ENCODE data around the gene COL4A1. TPM values are rescaled to one million over a fixed set of nuclear protein-coding genes. Genes with fewer than 3 reads are reported as not detected.
A peak's percentile ranks its signal among the peaks of the same experiment; 100 is the strongest.

COL4A1 gene
- total and polyA plus RNA-seq, 11 donors, result 52.6 to 428 (median 184) TPM

DNA sequence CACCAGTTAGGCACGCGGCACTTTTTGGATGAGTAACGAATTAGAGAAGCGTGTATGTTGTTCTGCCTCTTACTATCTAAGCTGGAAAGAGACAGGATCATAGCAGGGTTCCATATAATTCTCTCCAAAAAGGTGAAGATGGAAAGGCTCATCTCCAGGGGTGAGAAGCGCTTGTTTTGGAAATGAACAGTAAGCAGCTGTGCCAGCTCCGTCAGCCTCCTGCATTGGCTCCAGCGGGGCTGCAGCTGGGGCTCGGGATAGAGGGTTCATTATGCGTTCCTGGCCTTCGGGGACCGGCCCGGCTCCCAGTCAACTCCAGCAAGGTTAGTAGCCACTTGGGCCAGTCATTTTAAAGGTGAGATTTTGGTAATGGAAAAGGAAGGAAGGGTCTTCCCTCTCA, 155.5 kb downstream of the COL4A1 start:
- no peak for ATAC-seq
- H3K36me3 ChIP-seq, result peaks cover 9 to 100% (median 99%) of the 10 kb centered on the region in 9 donors
- WGBS, 4 donors, result 81 to 96% (median 90%) methylated on average over 12 of the region's 12 CpGs

DNA sequence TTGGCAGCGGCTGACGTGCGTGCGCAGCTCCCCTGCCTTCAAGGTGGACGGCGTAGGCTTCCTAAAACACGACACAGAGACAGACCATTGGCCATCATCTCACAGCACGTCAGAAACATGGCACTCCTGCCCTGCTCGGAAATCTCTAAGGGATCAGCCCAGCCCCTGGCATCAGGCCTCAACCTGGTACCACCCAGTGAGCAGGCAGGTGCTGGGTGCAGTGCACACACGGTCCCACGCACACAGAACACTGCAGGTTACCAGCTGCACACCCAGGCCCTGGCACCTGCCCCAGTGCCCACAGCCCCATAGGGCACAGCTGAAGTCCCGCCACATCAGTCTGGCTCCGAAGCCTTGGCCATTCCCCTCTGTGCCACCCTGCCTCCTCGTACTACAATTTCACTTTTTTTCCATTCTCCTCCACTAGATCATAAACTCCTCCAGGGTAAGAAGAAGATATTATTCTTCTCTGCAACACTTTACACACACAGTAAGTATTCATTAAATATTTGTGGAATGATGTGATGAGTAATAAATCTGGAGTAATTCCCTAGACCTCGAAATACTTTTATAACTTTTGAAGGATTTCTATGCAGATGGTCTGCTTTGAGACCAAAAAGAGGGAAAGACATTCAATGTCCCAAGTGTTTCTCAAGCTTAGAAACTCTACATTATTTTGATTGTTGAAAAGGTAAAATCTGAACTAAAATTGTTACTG, 156.4 kb downstream of the COL4A1 start:
- H3K9me3 ChIP-seq, result no peaks in the 10 kb centered on the region
- no peak overlapping the region for H3K27ac ChIP-seq
- no peak overlapping the region for H3K4me3 ChIP-seq
- 89 to 91% (median 90%) methylated on average over 15 of the region's 15 CpGs for WGBS, 4 donors
- H3K27me3 ChIP-seq, result no peaks in the 10 kb centered on the region
- H3K4me1 ChIP-seq, result no peaks in the 10 kb centered on the region
- TF ChIP-seq, protein P1, sequence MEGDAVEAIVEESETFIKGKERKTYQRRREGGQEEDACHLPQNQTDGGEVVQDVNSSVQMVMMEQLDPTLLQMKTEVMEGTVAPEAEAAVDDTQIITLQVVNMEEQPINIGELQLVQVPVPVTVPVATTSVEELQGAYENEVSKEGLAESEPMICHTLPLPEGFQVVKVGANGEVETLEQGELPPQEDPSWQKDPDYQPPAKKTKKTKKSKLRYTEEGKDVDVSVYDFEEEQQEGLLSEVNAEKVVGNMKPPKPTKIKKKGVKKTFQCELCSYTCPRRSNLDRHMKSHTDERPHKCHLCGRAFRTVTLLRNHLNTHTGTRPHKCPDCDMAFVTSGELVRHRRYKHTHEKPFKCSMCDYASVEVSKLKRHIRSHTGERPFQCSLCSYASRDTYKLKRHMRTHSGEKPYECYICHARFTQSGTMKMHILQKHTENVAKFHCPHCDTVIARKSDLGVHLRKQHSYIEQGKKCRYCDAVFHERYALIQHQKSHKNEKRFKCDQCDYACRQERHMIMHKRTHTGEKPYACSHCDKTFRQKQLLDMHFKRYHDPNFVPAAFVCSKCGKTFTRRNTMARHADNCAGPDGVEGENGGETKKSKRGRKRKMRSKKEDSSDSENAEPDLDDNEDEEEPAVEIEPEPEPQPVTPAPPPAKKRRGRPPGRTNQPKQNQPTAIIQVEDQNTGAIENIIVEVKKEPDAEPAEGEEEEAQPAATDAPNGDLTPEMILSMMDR (IDR thresholded peaks at IDR 0.05), result no peak
- ATAC-seq, result peak in 3 of 4 donors; percentile 8 to 23 (median 15)
- H3K36me3 ChIP-seq, result peaks cover 9 to 100% (median 92%) of the 10 kb centered on the region in 9 donors
- intact Hi-C loops (cut with DNase I), result no loop called here
- DNase-seq, result no peak

More for the DNA sequence above, 155.5 kb downstream of the COL4A1 start:
- intact Hi-C loops (cut with DNase I), result no loop called here
- no peak for DNase-seq
- Histone ChIP-seq H3K27ac (no peak overlapping the region), H3K4me3 (no peak overlapping the region), H3K9me3 (no peaks in the 10 kb centered on the region), H3K4me1 (no peaks in the 10 kb centered on the region), H3K27me3 (no peaks in the 10 kb centered on the region)
- TF ChIP-seq, protein P1 (IDR thresholded peaks at IDR 0.05), result no peak
- no peak for TF ChIP-seq POLR2A (IDR thresholded peaks at IDR 0.05)

DNA sequence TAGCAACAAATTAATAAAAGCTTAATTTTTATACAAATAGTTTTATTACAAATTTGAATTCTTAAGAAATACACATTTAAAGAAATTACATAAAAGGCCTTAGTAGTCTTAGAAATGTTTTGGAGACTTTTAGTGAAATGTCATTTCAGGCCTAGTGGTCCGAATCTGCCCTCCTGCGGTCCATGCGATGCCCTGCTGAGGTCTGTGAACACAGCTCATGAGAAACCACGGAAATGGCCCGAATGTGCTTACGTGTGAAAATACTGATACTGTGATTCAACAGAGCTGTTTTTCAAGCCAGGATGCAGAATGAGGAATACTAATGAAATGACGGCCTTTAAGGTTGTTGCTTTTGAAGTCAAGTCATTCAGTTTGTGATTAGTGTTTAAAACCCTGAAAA, 157.9 kb downstream of the COL4A1 start:
- intact Hi-C loops (cut with DNase I), result no loop called here
- ATAC-seq, result no peak
- no peak for TF ChIP-seq POLR2A (IDR thresholded peaks at IDR 0.05)
- TF ChIP-seq, protein P1 (IDR thresholded peaks at IDR 0.05), result no peak
- H3K36me3 ChIP-seq, result peaks cover 7 to 87% (median 77%) of the 10 kb centered on the region in 9 donors
- DNase-seq, result no peak
- no peaks in the 10 kb centered on the region for H3K4me1 ChIP-seq
- H3K27ac ChIP-seq, result no peak overlapping the region
- peaks cover 0 to 2% (median 0%) of the 10 kb centered on the region in 12 donors for H3K9me3 ChIP-seq
- 84 to 89% (median 88%) methylated on average over 7 of the region's 7 CpGs for WGBS, 4 donors
- H3K27me3 ChIP-seq, result no peaks in the 10 kb centered on the region
- no peak overlapping the region for H3K4me3 ChIP-seq

DNA sequence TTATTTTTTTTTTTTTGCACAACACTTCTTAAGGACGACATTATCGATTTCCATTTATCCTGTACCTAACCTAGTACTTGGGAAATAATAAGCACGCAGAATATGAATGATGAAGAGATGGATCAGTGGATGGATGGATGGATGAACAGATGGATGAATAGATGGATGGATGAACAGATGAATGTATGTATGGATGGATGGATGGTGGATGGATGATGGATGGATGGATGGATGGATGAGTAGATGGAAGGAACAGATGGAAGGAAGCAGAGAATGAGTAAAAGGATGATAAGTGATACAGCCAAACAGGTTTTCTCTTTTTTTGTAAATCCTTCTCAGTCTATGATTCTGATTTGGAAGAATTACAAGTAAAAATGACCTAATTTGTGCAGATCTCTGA, 166.9 kb downstream of the COL4A1 start:
- Histone ChIP-seq H3K4me1 (peaks cover 0 to 35% (median 18%) of the 10 kb centered on the region in 12 donors), H3K36me3 (peaks cover 0 to 10% (median 0%) of the 10 kb centered on the region in 9 donors), H3K27me3 (no peaks in the 10 kb centered on the region), H3K4me3 (no peak overlapping the region), H3K9me3 (peaks cover 0 to 18% (median 0%) of the 10 kb centered on the region in 12 donors), H3K27ac (no peak overlapping the region)
- no peak for DNase-seq
- 91% methylated on average over 3 of the region's 3 CpGs for WGBS, 4 donors
- TF ChIP-seq, protein P1 (IDR thresholded peaks at IDR 0.05), result no peak
- TF ChIP-seq POLR2A (IDR thresholded peaks at IDR 0.05), result no peak
- intact Hi-C loops (cut with DNase I), result no loop called here
- no peak for ATAC-seq

All from heart left ventricle (tissue), 16 donors.